HCT116 (cell line): Measurements from ENCODE around the gene MMP24. TPM values are rescaled to one million over a fixed set of nuclear protein-coding genes. Genes with fewer than 3 reads are reported as not detected.
"Not testable (repeated sequence)": the region's sequence is repeated elsewhere in the genome, so short reads cannot be mapped to it uniquely, and the experiment has no call there.

Experiments used
- ATAC-seq: fragments of 200-7000 bp; cut with Tn5 transposase; 2 replicates; pipeline ENCODE4 v1.9.1; 2020; ENCODE audit warnings: mild to moderate bottlenecking, moderate library complexity
- BruUV-seq: library from RNA; stranded (reverse); fragments of 400-500 nt; replicated peaks from 2 replicates; lab custom pipeline; 2021; lab: Mats Ljungman, UMichigan
- CTCF ChIA-PET: fragments of 300-600 bp; sonication (Branson Sonifier 250); formaldehyde crosslinking; loops from one replicate; lab custom pipeline; 2021; ENCODE audit warnings: antibody characterized with exemption; lab: Charles Lee
- POLR2A ChIA-PET: fragments of 300-600, 350-600 bp; sonication (Branson Sonifier 250); formaldehyde crosslinking; loops from one replicate; lab custom pipeline; 2021; ENCODE audit warnings: antibody characterized with exemption; lab: Charles Lee
- RAD21 ChIA-PET, 2 experiments: fragments of 300-600 bp; sonication (Branson Sonifier 250); formaldehyde crosslinking; loops; one replicate each; lab custom pipeline; 2023; ENCODE audit warnings: low total read pairs in 2 of 2; ENCODE audit not compliant: uncharacterized antibody in 2 of 2, unreplicated experiment in 2 of 2, low non-redundant PET in 1 of 2; lab: Charles Lee
- DNase-seq: peaks from one replicate; pipeline ENCODE4 v3.0.0-alpha.2; 2010; ENCODE audit warnings: low read depth, low spot score
- H2AFZ ChIP-seq: fragments of 200-600 bp; shearing (Covaris generic), sonication (generic); 2 replicates; pipeline ENCODE4 v1.6.1; 2017; ENCODE audit warnings: low read depth, mixed run types, mixed read lengths, antibody characterized with exemption, low read length; ENCODE audit not compliant: poor library complexity, severe bottlenecking
- H3K27ac ChIP-seq: 2 replicates; pipeline ENCODE4 v1.5.1; 2012; ENCODE audit warnings: low read depth, low read length
- H3K27me3 ChIP-seq: fragments of 200-600 bp; sonication (generic); 2 replicates; pipeline ENCODE4 v1.6.1; 2016; ENCODE audit warnings: mixed run types, low read length, mixed read lengths; ENCODE audit not compliant: insufficient read depth
- H3K36me3 ChIP-seq, 2 experiments: fragments of 200-500 bp in 1 of 2; fragments of 200-600 bp in 1 of 2; sonication (Bioruptor generic) in 1 of 2; sonication (generic) in 1 of 2; 2 replicates each; pipeline versions ENCODE4 v1.5.1 to v1.6.1; 2014 to 2016; ENCODE audit warnings: low read length in 2 of 2, inconsistent platforms in 1 of 2, mixed read lengths in 1 of 2, mixed run types in 1 of 2; ENCODE audit not compliant: insufficient read depth in 2 of 2, control insufficient read depth in 1 of 2
- H3K4me1 ChIP-seq, 2 experiments: fragments of 200-600 bp in 1 of 2; sonication (generic) in 1 of 2; 2 replicates each; pipeline versions ENCODE4 v1.5.1 to v1.6.1; 2012 to 2017; ENCODE audit warnings: low read length in 2 of 2, inconsistent platforms in 1 of 2, mild to moderate bottlenecking in 1 of 2, mixed read lengths in 1 of 2, mixed run types in 1 of 2, moderate library complexity in 1 of 2; ENCODE audit not compliant: insufficient read depth in 2 of 2, control insufficient read depth in 1 of 2
- H3K4me2 ChIP-seq: fragments of 200-600 bp; sonication (generic); 2 replicates; pipeline ENCODE4 v1.6.1; 2017; ENCODE audit warnings: mixed run types, low read length, mixed read lengths
- H3K4me3 ChIP-seq, 2 experiments: fragments of 200-600 bp in 1 of 2; sonication (generic) in 1 of 2; replicated peaks in 1 of 2; 2 replicates each; pipeline ENCODE4 v1.5.1; 2011 to 2016; ENCODE audit warnings: low read length in 2 of 2, control low read depth in 1 of 2, low read depth in 1 of 2, mild to moderate bottlenecking in 1 of 2, mixed read lengths in 1 of 2, mixed run types in 1 of 2
- H3K79me2 ChIP-seq: fragments of 200-600 bp; sonication (generic); 2 replicates; pipeline ENCODE4 v1.6.1; 2017; ENCODE audit warnings: mild to moderate bottlenecking, mixed run types, low read length, moderate library complexity, mixed read lengths; ENCODE audit not compliant: insufficient read depth
- H3K9ac ChIP-seq: fragments of 200-600 bp; sonication (generic); 2 replicates; pipeline ENCODE4 v1.6.1; 2016; ENCODE audit warnings: low read length, mixed read lengths
- H3K9me2 ChIP-seq: fragments of 200-600 bp; sonication (generic), shearing (Covaris generic); 2 replicates; pipeline ENCODE4 v1.6.1; 2017; ENCODE audit warnings: mixed run types, mild to moderate bottlenecking, moderate library complexity; ENCODE audit not compliant: insufficient read depth
- H3K9me3 ChIP-seq, 2 experiments: fragments of 200-500 bp in 1 of 2; fragments of 200-600 bp in 1 of 2; sonication (Bioruptor generic) in 1 of 2; sonication (generic) in 1 of 2; 2 replicates each; pipeline ENCODE4 v1.6.1; 2014 to 2017; ENCODE audit warnings: low read length in 2 of 2, mixed read lengths in 2 of 2, inconsistent platforms in 1 of 2, low read depth in 1 of 2, mild to moderate bottlenecking in 1 of 2, mixed run types in 1 of 2, moderate library complexity in 1 of 2; ENCODE audit not compliant: control insufficient read depth in 1 of 2, insufficient read depth in 1 of 2
- H4K20me1 ChIP-seq: fragments of 200-600 bp; sonication (generic), shearing (Covaris generic); 2 replicates; pipeline ENCODE4 v1.6.1; 2017; ENCODE audit warnings: mixed run types, mild to moderate bottlenecking, moderate library complexity; ENCODE audit not compliant: insufficient read depth
- CEBPB ChIP-seq: IDR thresholded peaks from 2 replicates; pipeline ENCODE4 v1.6.1; 2012; ENCODE audit warnings: low read depth
- EGR1 ChIP-seq: IDR thresholded peaks from 2 replicates; pipeline ENCODE4 v1.6.1; 2012; ENCODE audit warnings: low read depth
- EZH2 ChIP-seq: fragments of 200-600 bp; sonication (generic); IDR thresholded peaks from 2 replicates; pipeline ENCODE4 v1.6.1; 2017; ENCODE audit warnings: antibody characterized with exemption, mixed run types
- EZH2phosphoT487 ChIP-seq: fragments of 200-600 bp; IDR thresholded peaks from 2 replicates; pipeline ENCODE4 v1.6.1; 2018; ENCODE audit warnings: antibody characterized with exemption, borderline replicate concordance
- POLR2A ChIP-seq: IDR thresholded peaks from 2 replicates; pipeline ENCODE4 v1.7.0; 2011; ENCODE audit warnings: borderline replicate concordance; ENCODE audit not compliant: insufficient read depth, insufficient read length; ENCODE audit errors: extremely low read depth
- ZFX ChIP-seq: fragments of 450-650 bp; IDR thresholded peaks from 2 replicates; pipeline ENCODE4 v1.6.1; 2017
- ZNF274 ChIP-seq: fragments of 200-500 bp; sonication (Bioruptor generic); IDR thresholded peaks from 2 replicates; pipeline ENCODE4 v1.6.1; 2014; ENCODE audit warnings: mild to moderate bottlenecking, low read depth, low read length, inconsistent platforms
- intact Hi-C: fragments of 100-400 bp; cut with micrococcal nuclease; formaldehyde crosslinking; loops from 2 replicates; pipeline ENCODE4 v1.10.0; 2022
- total RNA-seq: library from RNA; stranded (reverse); gene quantifications from one replicate; pipeline ENCODE4 v1.2.1, GENCODE V29; 2021; ENCODE audit not compliant: unreplicated experiment
- TF ChIP-seq, protein P1 (sequence below), 3 experiments: fragments of 200-600 bp in 1 of 3; sonication (generic) in 1 of 3; IDR thresholded peaks in 2 of 3; conservative IDR thresholded peaks in 1 of 3; 2 replicates each; pipeline ENCODE4 v1.5.1; 2012 to 2017; ENCODE audit warnings: low read depth in 2 of 3, low read length in 2 of 3, antibody characterized with exemption in 1 of 3, borderline replicate concordance in 1 of 3, control low read depth in 1 of 3, mild to moderate bottlenecking in 1 of 3, mixed read lengths in 1 of 3, mixed run types in 1 of 3, moderate library complexity in 1 of 3; ENCODE audit not compliant: insufficient read depth in 1 of 3
- TF ChIP-seq, protein P2 (sequence below): IDR thresholded peaks from 2 replicates; pipeline ENCODE4 v1.6.1; 2011; ENCODE audit warnings: mild to moderate bottlenecking, low read length, moderate library complexity; ENCODE audit not compliant: insufficient replicate concordance; ENCODE audit errors: extremely low read depth
- TF ChIP-seq, protein P3 (sequence below): IDR thresholded peaks from 2 replicates; pipeline ENCODE4 v1.6.1; 2012

Gene MMP24
- total RNA-seq, 1 experiment from 2014 or later: not detected

DNA sequence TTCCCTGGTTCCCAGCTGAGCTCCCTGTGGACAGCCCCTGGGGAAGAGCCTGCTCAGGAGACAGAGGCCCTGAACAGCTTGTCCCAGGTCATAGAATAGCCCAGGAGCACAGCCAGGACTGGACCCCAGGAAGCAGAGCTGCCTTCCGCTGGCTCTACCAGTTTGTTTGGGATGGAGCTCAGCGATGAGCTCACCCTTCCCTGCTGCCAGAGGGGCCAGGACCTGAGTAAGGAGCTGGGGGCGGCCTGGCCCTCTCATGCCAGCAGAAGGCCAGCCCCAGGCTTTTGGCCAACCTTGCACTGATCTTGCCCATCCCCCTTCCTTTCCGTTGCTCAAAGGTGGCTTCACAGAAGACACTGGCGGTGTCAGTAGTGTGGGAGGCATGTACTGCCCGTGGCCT is 33.9 kb downstream of the MMP24 start (continued):
- TF ChIP-seq EZH2 (no peak), POLR2A (no peak), ZFX (no peak), EZH2phosphoT487 (no peak), CEBPB (no peak), EGR1 (no peak), ZNF274 (no peak)
- TF ChIP-seq, protein P1, sequence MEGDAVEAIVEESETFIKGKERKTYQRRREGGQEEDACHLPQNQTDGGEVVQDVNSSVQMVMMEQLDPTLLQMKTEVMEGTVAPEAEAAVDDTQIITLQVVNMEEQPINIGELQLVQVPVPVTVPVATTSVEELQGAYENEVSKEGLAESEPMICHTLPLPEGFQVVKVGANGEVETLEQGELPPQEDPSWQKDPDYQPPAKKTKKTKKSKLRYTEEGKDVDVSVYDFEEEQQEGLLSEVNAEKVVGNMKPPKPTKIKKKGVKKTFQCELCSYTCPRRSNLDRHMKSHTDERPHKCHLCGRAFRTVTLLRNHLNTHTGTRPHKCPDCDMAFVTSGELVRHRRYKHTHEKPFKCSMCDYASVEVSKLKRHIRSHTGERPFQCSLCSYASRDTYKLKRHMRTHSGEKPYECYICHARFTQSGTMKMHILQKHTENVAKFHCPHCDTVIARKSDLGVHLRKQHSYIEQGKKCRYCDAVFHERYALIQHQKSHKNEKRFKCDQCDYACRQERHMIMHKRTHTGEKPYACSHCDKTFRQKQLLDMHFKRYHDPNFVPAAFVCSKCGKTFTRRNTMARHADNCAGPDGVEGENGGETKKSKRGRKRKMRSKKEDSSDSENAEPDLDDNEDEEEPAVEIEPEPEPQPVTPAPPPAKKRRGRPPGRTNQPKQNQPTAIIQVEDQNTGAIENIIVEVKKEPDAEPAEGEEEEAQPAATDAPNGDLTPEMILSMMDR (IDR thresholded peaks at IDR 0.05 in 2 of 3, conservative IDR thresholded peaks at IDR 0.05 in 1 of 3; ENCODE audit: borderline replicate concordance in 1 of 3, insufficient read depth in 1 of 3, low read depth in 2 of 3, low read length in 2 of 3): no peak
- TF ChIP-seq, protein P2, sequence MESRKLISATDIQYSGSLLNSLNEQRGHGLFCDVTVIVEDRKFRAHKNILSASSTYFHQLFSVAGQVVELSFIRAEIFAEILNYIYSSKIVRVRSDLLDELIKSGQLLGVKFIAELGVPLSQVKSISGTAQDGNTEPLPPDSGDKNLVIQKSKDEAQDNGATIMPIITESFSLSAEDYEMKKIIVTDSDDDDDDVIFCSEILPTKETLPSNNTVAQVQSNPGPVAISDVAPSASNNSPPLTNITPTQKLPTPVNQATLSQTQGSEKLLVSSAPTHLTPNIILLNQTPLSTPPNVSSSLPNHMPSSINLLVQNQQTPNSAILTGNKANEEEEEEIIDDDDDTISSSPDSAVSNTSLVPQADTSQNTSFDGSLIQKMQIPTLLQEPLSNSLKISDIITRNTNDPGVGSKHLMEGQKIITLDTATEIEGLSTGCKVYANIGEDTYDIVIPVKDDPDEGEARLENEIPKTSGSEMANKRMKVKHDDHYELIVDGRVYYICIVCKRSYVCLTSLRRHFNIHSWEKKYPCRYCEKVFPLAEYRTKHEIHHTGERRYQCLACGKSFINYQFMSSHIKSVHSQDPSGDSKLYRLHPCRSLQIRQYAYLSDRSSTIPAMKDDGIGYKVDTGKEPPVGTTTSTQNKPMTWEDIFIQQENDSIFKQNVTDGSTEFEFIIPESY: no peak
- TF ChIP-seq, protein P3, sequence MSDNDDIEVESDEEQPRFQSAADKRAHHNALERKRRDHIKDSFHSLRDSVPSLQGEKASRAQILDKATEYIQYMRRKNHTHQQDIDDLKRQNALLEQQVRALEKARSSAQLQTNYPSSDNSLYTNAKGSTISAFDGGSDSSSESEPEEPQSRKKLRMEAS: no peak

DNA sequence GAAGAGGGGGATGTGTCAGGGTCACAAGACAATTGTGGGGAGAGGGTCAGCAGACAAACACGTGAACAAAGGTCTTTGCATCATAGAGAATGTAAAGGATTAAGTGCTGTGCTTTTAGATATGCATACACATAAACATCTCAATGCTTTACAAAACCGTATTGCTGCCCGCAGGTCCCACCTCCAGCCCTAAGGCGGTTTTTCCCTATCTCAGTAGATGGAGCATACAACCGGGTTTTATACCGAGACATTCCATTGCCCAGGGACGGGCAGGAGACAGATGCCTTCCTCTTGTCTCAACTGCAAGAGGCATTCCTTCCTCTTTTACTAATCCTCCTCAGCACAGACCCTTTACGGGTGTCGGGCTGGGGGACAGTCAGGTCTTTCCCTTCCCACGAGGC is 35.8 kb downstream of the MMP24 start:
- BruUV-seq, H3K9me2 ChIP-seq, ATAC-seq, H3K4me2 ChIP-seq, H3K79me2 ChIP-seq, H3K27ac ChIP-seq, H3K36me3 ChIP-seq, H3K9ac ChIP-seq, H2AFZ ChIP-seq, H4K20me1 ChIP-seq, H3K9me3 ChIP-seq, DNase-seq, H3K27me3 ChIP-seq, H3K4me3 ChIP-seq, RAD21 ChIA-PET, POLR2A ChIA-PET: not testable (repeated sequence)
- peaks cover 23% of the 10 kb centered on the region in 2 experiments for H3K4me1 ChIP-seq
- CTCF ChIA-PET: interaction anchor here (0.9 kb wide), 1 partner anchor 427 kb away, joined by 3 read pairs; no protein-coding TSS in a partner anchor
- intact Hi-C loops: loop anchor here (10.0 kb wide), 1 partner anchor 388 kb away; the partner anchor contains the start of genes ACSS2 and GGT7
